Suppressor macrophage treated with lipopolysaccharide for 4 hours (primary cell): ENCODE results near the gene DHCR24.

Source experiments
- DNase-seq: peaks from one replicate; pipeline ENCODE4 v3.0.0-alpha.2; 2020

The DHCR24 gene

DNA sequence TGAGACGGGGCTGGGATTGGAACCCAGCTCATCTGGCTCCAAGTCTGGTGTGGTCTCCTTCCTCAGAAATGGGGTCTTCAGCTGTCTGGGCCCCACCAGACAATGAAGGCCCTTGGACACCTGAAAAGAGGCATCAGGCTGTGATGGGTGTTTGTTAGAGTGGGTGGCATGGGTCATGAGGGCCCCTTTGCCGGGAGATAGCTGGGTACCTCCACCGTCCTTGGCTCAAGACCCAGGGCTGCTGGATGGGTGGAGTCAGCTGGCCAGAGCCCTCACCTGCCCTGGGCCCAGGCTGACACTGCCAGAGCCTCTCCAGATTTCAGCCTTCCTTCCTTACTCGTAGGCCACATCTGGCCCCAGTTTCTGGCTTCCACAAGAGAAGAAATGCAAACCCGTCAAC lies 72.4 kb downstream of the DHCR24 start:
- DNase-seq = no peak

DNA sequence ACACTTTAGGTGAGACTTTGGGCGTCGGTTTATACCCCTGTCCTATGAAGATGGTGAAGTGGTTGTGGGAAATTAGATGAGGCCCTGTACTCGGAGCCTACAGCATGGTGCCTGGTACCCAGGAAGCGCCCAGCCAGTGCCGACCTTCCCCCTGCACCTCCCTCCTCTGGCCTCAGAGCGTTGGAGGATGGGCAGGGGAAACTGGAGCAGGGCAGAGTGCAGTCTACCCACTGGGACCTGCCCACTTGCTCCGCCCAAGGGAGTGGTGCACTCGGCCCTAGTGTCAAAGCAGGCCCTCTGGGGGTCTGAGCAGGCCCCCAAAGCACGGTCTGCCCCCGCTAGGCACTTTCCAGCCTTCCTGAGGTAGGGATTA lies 72.9 kb downstream of the DHCR24 start:
- DNase-seq = no peak

DNA sequence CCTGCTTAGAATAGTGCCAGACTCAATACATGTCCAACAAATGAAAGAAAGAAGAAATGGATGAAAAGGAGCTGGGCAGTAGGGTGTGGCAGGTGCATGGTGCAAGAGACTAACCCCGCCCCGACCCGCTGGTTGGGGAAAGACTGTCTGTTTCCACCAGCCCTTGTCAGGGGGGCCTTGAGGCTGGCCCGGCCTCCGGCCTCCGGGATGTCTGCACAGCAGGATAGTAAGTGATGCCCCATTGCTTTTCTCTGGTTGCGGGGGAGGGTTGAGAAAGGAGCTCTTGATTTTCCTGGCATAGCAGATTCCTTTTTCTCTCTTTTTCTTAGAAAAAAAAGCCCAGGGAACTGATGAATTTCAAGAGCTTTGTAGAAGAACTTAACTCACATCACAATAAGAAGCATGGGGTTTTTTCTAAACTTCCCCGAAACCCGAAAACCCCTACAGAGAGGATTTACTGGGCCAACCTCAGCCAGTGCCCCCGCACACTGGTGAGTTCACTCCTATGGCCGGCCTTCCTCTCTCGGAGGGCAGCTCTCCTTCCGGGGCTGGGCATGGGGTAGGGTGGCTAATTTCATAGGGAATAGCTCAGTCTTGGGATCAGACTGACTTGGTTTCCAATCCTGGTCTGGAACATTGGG lies 73.4 kb downstream of the DHCR24 start:
- no peak for DNase-seq

DNA sequence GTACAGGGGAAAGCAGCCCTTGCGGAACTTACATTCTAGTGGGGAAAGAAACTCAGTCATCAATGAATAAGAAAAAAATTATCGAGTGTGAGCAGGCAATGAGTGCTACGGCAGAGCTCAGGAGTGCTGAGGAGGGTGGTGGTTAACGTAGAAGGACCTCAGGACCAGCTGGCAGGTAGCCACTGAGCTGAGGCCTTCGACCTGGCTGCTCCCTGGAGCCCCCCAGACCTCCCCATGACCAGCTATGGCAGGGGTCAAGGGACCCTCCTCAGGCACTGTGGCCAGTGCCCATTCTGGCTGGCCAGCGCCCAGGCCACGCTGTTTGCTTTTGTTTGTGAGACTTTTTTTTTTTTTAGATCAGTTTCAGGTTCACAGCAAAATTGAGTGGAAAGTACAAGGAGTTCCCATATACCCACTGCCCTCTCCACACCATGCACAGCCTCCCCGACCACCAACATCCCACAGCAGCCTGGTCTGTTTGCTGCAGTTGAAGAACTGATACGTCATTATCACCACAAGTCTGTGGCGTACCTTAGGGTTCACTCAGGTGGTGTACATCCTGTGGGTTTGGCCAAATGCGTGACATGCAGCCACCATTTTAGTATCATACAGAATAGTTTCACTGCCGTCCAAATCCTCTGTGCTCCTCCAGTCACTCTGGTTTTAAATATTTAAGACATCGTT lies 74.1 kb downstream of the DHCR24 start:
- DNase-seq = no peak

DNA sequence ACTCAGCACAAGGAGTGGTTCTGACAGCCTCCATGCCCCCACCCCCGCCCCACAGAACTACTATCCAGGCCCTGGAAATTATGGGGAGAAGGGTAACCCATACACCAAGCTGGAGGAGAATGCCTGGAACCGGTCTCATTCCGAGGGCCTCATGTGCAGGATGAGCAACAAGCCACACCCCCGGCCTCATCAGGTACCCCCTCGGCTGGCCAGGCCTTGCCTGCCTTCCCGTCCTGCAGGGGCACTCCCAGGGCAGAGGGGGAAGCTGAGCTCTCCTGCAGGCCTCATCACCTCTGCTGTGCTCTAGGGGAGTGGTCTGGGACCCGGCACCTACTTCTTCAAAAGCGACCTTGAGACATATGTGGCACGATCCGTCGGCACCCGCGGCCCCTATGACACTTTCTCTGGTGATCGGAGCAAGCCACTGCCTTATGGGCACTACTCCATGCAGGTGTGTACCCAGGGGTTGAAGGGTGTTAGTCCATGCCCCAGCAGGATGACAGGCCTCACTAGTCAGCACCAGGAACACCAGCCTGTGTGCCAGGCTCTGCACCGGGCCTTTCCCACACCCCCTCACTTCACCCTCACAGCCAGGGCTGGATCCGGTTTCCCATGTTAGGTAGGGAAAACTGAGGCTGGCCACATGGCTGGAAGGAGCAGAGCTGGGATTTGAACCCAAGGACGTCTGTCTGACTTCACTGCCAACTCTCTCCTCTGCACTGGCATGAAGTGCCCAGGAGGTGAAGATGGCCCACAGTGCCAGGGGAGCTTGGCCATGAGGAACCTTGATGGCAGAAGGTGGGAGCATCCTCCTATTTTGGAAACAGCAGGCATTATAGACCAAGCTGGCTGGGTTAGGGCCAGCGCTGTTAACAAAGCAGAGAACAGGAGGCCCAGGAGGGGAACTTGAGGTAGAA lies 75.0 kb downstream of the DHCR24 start:
- no peak for DNase-seq

DNA sequence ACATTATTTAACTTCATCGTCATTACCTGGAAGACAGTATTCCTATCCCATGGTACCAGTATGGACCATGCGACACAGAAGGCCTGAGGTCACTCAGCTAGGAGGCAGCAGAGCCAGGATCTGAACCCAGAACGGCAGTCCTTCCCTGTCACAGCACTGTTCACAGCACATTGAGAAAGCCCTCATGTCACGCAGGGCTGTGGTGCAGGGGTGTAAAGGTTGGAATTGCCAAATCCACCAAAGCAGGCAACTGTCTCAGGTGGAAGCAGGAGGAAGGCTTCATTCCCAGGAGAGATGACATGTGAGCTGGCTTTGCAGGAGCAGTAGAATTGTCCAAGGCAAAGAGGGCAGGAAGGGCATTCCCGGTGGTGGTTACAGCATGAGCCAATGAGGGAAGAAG lies 75.9 kb downstream of the DHCR24 start:
- no peak for DNase-seq

DNA sequence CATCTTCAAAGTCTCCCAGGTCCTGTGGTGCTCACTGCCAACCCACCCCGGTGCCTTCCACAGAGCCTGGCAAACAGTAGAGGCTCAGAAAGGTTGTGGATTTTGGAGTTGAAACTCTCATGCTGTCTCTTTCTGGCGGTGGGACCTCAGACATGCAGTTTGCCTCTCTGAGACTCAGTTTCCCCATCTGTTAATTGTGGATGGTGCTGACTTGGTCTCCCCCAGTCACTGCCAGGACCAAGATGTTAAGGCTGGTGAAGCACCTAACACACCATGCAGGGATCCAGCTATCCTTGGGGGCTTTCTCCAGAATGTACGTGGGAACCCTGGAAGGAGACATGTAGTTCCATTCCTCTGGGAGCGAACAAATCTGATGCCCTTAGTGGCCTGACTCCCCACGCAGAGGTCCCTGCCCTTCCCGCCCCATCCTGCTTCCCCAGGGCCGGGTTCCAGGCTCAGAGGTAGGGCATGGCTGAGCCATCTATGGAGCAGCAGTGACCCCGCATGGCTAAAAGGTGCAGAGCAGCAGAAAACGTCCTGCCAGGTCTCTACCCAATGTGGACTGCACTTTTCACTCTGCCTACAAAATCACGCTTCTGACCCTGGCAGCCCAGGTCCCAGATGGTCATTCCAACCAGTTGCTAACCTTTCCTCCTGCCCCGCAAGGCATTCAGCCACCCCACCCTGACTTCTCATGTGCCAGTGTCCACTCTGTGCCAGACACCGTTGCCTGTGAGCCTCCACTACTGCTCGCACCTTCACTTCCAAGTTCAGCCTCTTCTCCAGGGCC lies 76.6 kb downstream of the DHCR24 start:
- DNase-seq = peak; percentile 76

DNA sequence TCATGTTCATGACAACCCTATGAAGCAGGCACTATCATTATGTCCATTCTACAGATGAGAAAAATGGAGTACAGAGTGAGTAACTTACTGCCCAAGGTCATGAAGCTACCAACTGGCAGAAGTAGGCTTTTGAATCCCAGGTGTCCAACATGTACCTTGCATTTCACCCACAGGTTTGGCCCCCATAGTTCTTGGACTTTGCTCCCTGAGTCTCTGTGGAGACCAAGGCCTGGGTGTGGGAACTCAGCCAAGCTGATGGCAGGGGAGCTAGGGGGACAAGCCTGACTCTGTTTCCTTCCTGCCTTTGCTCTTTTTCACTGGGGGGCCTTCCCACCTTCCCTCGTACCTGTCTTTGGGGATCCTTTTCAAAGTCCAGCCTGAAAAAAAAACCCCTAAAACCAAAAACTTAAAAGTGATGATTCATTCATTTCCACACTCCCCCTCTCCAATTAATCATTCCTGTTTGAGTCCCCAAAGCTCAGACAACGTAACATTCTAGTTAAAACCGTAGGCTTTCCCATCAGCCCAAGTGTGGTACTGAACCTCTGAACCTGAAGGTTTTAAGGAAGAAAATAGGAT lies 77.4 kb downstream of the DHCR24 start:
- no peak for DNase-seq

DNA sequence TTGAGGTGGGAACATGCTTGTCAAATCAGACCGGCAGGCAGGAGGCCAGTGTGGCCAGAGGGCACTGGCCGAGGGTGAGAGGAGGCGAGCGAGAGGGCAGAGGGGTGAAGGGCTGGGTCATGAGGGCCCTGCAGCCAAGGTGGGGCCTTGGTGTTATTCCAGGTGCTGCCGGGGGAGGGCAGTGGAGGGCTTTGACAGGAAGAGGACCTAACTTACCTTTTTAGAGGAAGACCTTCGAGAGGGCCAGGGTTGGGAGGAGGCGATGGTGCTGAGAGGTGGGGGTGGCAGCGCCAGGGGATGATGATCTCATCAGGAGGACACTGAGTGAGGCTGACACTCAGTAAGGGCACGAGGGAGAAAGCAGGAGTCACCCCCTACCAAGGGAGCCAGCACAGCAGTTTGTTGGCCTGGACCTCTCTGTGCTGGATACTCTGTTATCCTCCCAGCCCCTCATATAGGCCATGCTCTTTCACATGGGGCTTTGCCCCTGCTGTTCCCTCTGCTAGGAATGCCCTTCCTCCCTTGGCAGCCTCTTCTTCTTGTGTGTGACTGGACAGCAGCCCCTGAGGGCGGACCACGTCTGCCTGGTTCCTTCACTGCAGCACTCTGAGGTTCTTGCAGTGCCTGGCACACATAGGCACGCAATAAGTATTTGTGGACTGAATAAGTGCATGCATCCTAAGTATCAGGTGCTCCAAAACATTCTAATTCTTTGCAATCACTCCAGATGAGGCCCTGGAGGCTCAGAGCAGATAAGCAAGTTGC lies 78.4 kb downstream of the DHCR24 start:
- DNase-seq = no peak

DNA sequence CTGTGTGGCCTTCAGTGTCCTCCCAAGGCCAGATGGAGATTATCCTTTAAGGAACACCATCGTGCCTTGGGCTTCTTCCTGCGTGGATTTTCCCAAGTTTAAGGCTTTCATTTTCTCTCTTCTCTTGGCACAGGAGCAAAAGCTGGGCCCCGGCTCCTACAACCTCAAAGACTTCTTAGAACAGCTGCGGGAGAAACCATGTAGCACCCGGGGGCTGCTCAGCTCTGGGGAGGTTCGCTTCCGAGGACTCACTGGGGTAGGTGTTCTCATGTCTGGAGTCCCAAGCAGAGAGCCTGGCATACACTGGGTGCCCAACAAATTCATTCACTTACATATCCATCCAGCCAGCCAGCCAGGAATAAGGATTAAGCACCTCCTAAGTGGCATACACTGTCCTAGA lies 79.2 kb downstream of the DHCR24 start:
- DNase-seq = no peak

DNA sequence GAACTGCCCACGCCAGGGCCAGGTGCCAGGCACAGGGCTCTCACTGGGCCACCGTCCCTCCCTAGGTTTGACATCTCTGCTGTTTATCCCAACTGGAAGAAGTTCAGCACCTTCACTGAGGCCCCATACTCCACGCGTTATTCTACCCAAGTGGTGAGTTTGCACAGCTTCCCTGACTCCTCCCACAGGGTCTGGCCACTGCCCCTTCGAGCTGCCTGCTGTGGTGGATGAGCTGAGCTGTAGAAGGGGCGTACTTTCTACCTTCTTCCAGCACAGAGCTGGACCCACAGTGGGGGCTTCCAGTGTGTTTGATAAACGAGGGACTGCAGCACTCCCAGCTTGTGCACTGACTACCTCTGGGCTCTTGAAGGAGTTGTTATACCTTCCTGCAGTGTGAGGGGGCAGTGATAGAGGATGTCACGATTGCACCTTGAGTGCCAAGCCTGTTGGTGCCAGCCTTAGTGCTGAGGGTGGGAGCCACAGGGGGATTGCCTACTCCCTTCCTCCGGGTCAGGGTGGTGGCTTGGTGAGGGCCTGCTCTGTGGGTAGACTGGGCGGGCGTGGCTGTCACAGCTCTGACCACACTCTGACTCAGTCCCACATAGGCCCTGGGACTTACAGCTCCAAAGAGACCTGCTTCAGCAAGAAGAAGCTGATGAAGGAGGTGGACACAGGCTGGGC lies 79.9 kb downstream of the DHCR24 start:
- peak; percentile 60 for DNase-seq

DNA sequence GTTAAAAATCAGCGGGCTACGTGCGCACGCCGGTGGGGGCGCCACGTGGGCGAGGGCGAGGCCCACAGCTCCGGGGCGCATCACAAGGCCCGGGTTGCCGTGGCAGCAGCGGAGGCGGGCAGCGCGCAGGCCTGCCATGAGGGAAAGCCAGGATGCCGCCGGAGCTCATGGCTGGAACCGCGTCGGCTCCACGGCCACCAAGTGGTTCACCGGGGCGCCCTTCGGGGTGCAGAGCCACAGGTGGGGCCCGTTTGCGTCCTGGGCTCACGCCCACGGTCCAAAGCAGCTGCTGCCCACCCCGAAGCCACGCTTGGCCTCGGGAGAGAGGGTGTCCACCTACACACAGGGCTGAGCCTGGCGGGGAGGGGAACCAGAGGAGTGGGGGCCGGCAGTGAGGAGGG lies 81.0 kb downstream of the DHCR24 start:
- DNase-seq = no peak

DNA sequence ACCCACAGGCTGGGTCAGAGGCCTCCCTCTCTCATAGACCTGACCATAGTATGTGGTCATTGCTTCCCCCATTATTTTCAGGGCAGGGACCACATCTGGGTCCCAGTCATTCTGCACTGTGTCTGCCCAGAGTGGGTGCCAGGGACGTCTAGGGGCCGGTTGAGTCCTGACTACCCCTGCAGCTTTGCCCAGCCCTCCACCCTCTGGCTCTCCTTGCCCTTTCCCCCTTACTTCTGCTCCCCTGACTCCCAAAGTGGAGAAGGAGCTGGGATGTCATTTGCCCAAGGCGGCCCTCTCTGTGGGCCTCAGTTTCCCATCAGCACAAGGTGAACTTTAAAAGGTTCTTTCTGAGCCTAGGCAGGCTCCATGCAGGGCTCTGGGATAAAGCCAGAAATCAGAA lies 81.5 kb downstream of the DHCR24 start:
- DNase-seq = no peak

DNA sequence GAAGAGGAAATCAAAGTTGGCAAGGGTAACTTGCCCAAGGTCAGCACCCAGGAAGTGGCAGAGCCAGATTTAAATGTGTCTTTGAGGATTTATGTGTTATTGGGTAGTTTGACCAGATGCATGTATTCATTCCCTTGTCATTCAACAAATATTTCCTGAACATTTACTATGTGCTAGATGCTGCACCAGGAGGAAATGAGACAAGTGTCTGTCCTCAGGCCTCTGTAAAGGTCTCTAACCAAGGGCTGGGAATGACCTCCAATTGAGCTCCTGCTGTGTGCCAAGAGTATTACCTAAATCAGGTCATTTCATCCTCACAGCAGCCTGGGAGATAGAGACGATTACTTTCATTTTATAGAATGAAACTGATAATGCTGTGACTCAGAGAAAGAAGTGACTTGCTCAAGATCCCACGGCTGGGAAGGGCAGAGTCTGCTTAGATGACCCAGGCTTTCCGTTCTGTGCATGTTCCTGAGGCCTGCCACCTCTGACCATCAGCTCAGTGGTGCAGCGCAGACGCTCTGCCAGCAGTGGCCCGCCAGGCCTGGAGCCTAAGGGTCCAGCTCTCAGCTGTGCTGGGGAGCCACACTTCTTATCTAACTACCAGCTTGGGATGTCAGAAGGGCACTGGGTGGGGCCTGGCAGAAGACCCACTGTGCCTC lies 82.4 kb downstream of the DHCR24 start:
- DNase-seq = peak; percentile 79

DNA sequence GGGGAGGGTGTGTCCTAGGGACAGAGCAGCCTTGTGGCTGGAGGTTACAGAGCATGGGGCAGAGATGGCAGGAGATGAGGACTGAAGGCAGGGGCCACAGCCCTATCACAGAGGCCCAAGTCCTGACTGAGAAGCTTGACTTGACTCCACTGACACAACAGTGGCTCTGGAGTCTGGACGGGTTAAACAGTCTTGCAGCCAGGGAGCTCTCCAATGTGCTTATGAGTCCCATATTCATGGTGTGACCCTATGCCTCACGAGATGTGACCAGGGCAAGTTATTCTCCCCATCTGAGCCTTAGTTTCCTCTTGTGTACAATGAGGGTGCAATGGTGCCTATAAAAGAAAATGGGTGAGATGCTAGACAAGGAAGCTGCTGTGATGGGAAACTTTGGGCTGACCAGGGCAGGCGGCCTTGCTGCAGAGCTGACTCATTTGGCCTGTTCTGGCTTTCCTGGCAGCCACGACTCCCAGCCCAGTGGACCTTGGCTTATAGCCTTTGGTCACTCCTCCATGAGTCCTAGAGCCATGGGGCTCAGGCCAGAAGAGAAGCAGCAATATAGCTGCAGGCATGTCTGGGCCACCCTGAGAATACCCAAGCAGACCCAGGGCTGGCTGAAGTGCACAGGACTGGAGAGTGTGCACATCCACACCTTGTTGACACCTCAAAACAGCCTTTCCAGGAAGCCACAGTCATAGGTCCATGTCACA lies 83.1 kb downstream of the DHCR24 start:
- DNase-seq = no peak

DNA sequence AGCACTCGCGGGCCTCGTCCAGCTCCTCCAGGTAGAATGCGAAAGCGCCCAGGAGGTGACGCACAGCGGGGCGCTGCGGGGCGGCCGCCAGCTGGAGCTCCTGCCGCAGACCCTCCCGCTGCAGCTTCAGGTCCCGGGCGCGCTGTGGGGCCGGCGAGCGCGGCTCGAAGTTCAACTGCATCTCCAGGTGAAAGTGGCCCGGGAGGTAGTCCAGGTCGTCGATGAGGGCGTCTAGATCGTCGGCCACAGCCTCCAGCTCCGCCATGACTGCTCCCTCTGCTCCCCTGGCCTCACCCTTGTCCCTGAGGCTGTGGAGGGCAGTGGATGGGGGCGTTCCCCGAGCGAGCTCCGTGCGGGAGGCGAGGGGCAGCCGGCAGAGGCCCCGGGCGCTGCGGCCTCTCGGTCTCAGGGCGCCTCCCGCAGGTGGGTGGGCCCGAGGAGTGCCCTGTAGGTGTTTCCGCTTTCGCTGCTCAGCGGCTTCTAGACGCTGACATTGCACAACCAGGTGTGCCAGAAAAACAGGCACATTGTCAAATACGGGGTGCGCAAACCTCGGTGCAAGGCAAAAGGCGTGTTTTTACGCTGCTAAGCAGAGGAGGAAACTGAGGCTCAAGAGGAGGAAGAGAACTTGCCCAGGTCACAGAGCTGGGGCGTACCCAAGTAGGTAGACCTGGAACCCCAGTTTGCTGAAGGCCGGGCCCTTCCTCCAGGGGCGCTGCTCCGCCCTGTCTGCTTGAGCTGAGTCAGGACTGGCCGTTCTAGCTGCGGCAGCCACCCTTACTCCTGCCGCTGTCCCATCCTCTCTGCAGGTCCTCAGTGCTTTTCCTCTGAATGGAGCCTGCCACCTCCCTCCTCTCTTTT lies 85.9 kb downstream of the DHCR24 start, which contains the start of gene TTC22:
Gene TTC22 (minus strand): TSS at position 425 of the 861 bp plus-strand sequence. CDS start 160 bp downstream, at position 265.
- DNase-seq = peak; percentile 19

DNA sequence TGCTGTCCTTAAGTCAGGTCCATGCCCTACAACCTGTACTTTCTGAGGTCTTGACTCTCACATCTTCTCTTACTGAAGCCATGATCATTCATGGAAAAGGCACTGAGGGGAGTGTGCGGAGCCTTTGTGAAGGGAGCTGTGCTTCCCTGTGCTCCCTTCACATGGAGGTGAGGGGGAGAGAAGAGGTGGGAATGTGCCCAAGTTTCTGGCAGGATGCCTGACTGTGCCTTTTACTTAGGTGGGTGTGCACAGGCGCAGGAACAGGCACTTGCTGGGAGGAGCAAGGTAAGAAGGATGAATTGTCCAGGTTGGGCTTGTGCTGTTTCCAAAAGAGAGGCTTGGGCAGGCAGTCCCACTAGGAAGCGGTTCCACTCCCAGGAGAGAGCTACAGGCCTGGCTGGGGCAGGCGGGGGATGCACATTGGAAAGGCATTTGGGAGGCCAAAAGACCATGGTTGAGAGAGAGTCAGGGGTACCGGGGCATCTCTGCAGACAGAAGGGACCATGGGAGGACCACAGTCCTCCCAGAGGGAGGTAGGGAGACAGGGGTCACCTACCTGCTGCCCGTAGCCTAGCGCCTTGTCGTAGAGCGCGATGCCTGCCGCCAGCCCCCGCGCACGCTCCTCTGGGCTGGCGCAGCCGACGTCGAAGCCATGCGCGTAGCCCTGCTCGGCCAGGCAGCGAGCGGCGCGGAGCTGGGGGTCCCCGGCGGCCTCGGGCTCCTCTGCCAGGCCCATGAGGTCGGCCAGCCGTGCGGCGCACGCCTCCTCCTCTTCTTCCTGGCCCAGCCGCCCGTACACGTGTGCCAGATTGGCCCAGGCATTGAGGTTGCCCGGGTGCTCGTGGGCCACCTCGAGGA lies 86.7 kb downstream of the DHCR24 start:
- no peak for DNase-seq
